RWPE2 (cell line): ENCODE data around the gene CLCF1.

Experiments used
- ATAC-seq: fragments of 200-7000 bp; cut with Tn5 transposase; 3 replicates; pipeline ENCODE4 v1.9.1; 2021; ENCODE audit warnings: low read depth
- DNase-seq: peaks from one replicate; pipeline ENCODE4 v3.0.0-alpha.2; 2020; ENCODE audit warnings: low spot score
- H3K27ac ChIP-seq: fragments of 450-650 bp; 2 replicates; pipeline ENCODE4 v1.5.1; 2017; ENCODE audit warnings: mild to moderate bottlenecking; ENCODE audit not compliant: poor library complexity, severe bottlenecking
- H3K27me3 ChIP-seq: fragments of 250-450 bp; sonication (Bioruptor Pico); 2 replicates; pipeline ENCODE4 v1.5.1; 2021; ENCODE audit warnings: mild to moderate bottlenecking, moderate library complexity; ENCODE audit not compliant: insufficient read depth, poor library complexity, severe bottlenecking
- H3K36me3 ChIP-seq: fragments of 250-450 bp; sonication (Bioruptor Pico); 2 replicates; pipeline ENCODE4 v1.5.1; 2020; ENCODE audit warnings: low read depth, mild to moderate bottlenecking, moderate library complexity
- H3K4me1 ChIP-seq: fragments of 250-450 bp; sonication (Bioruptor Pico); 2 replicates; pipeline ENCODE4 v1.5.1; 2021; ENCODE audit warnings: mild to moderate bottlenecking, moderate library complexity; ENCODE audit not compliant: insufficient read depth, poor library complexity, severe bottlenecking
- H3K4me3 ChIP-seq: fragments of 250-450 bp; sonication (Bioruptor Pico); 2 replicates; pipeline ENCODE4 v1.5.1; 2021; ENCODE audit warnings: mild to moderate bottlenecking, moderate library complexity; ENCODE audit not compliant: severe bottlenecking
- H3K9me3 ChIP-seq: fragments of 250-450 bp; sonication (Bioruptor Pico); 2 replicates; pipeline ENCODE4 v1.5.1; 2021; ENCODE audit warnings: mild to moderate bottlenecking, moderate library complexity; ENCODE audit not compliant: severe bottlenecking
- CTCF ChIP-seq: fragments of 450-650 bp; IDR thresholded peaks from one replicate; pipeline ENCODE4 v1.5.1; 2017; ENCODE audit warnings: mild to moderate bottlenecking, moderate library complexity; ENCODE audit not compliant: poor library complexity, severe bottlenecking

Gene CLCF1

GRCh38 chr11:67390947-67391303 is 17.5 kb upstream of the CLCF1 start:
- no peaks in the 10 kb centered on the region for H3K9me3 ChIP-seq
- no peak for DNase-seq
- H3K36me3 ChIP-seq, result peaks cover 11% of the 10 kb centered on the region
- H3K4me1 ChIP-seq, result no peaks in the 10 kb centered on the region
- no peak for ATAC-seq
- H3K27me3 ChIP-seq, result no peaks in the 10 kb centered on the region
- H3K4me3 ChIP-seq, result peak overlapping the region; percentile 71
- TF ChIP-seq CTCF, result no peak
- H3K27ac ChIP-seq, result peak overlapping the region; percentile 60

- no peaks in the 10 kb centered on the region for H3K9me3 ChIP-seq
- DNase-seq, result no peak
- no peak overlapping the region for H3K4me3 ChIP-seq
- ATAC-seq, result peak; percentile 8; the same call in 1 of the 3 replicates
- H3K36me3 ChIP-seq, result peaks cover 11% of the 10 kb centered on the region; the same call in 1 of the 2 replicates
- H3K27me3 ChIP-seq, result no peaks in the 10 kb centered on the region
- no peak overlapping the region for H3K27ac ChIP-seq
- peaks cover 8% of the 10 kb centered on the region for H3K4me1 ChIP-seq
- peak; percentile 43 for TF ChIP-seq CTCF
Measured at GRCh38 chr11:67389477-67389876, 16.1 kb upstream of the CLCF1 start.

- no peaks in the 10 kb centered on the region for H3K9me3 ChIP-seq
- no peak for ATAC-seq
- H3K27ac ChIP-seq, result no peak overlapping the region
- no peaks in the 10 kb centered on the region for H3K36me3 ChIP-seq
- H3K4me3 ChIP-seq, result no peak overlapping the region
- no peaks in the 10 kb centered on the region for H3K27me3 ChIP-seq
- H3K4me1 ChIP-seq, result peaks cover 11% of the 10 kb centered on the region
- TF ChIP-seq CTCF, result no peak
- no peak for DNase-seq
Measured at GRCh38 chr11:67387518-67387917, 14.1 kb upstream of the CLCF1 start.

GRCh38 chr11:67387069-67387468 is 13.7 kb upstream of the CLCF1 start:
- no peak for DNase-seq

More at GRCh38 chr11:67387069-67387468, 13.7 kb upstream of the CLCF1 start:
- Histone ChIP-seq H3K9me3 (no peaks in the 10 kb centered on the region), H3K36me3 (no peaks in the 10 kb centered on the region), H3K27me3 (no peaks in the 10 kb centered on the region), H3K27ac (no peak overlapping the region), H3K4me3 (no peak overlapping the region), H3K4me1 (peaks cover 11% of the 10 kb centered on the region)
- TF ChIP-seq CTCF, result no peak
- ATAC-seq, result no peak
